Mesenchymal stem cell (in vitro differentiated cells and primary cell): ENCODE results near the gene CAMK4.
A peak's percentile ranks its signal among the peaks of the same experiment; 100 is the strongest.

ENCODE experiments used
- DNase-seq: peaks from one replicate; pipeline ENCODE4 v3.0.0-alpha.2; 2013
- H2AFZ ChIP-seq: one replicate; pipeline ENCODE4 v1.6.1; 2013; ENCODE audit warnings: low read depth, mild to moderate bottlenecking, control low read depth, inconsistent platforms, low read length, moderate library complexity
- H2AK5ac ChIP-seq: 2 replicates; pipeline ENCODE4 v1.6.1; 2013; ENCODE audit warnings: low read length, moderate library complexity, mild to moderate bottlenecking, inconsistent platforms; ENCODE audit not compliant: severe bottlenecking
- H2BK120ac ChIP-seq: one replicate; pipeline ENCODE4 v1.6.1; 2013; ENCODE audit warnings: low read depth, mild to moderate bottlenecking, inconsistent platforms, low read length, moderate library complexity
- H2BK12ac ChIP-seq, 2 experiments: one replicate each; pipeline ENCODE4 v1.6.1; 2013; ENCODE audit warnings: inconsistent platforms in 2 of 2, low read length in 2 of 2, mild to moderate bottlenecking in 2 of 2, moderate library complexity in 2 of 2, control low read depth in 1 of 2
- H2BK15ac ChIP-seq: one replicate; pipeline ENCODE4 v1.6.1; 2013; ENCODE audit warnings: mild to moderate bottlenecking, low read depth, inconsistent platforms; ENCODE audit not compliant: poor library complexity, severe bottlenecking
- H2BK5ac ChIP-seq: 2 replicates; pipeline ENCODE4 v1.6.1; 2013; ENCODE audit warnings: low read depth, mild to moderate bottlenecking, low read length, control low read depth, inconsistent platforms; ENCODE audit not compliant: poor library complexity, severe bottlenecking
- H3K14ac ChIP-seq, 2 experiments: one replicate each; pipeline ENCODE4 v1.6.1; 2013; ENCODE audit warnings: inconsistent platforms in 2 of 2, low read length in 2 of 2, control low read depth in 1 of 2, mild to moderate bottlenecking in 1 of 2, moderate library complexity in 1 of 2
- H3K18ac ChIP-seq, 2 experiments: one replicate each; pipeline ENCODE4 v1.6.1; 2013; ENCODE audit warnings: inconsistent platforms in 2 of 2, low read length in 2 of 2, control low read depth in 1 of 2, low read depth in 1 of 2, mild to moderate bottlenecking in 1 of 2
- H3K23ac ChIP-seq, 2 experiments: one replicate each; pipeline ENCODE4 v1.6.1; 2013; ENCODE audit warnings: inconsistent platforms in 2 of 2, low read length in 2 of 2, mild to moderate bottlenecking in 2 of 2, moderate library complexity in 2 of 2, control low read depth in 1 of 2
- H3K27ac ChIP-seq: 2 replicates; pipeline ENCODE4 v1.5.1; 2013; ENCODE audit warnings: mild to moderate bottlenecking, moderate library complexity, low read length, control low read depth, inconsistent platforms; ENCODE audit not compliant: poor library complexity, severe bottlenecking
- H3K27me3 ChIP-seq, 2 experiments: 2 replicates each; pipeline versions ENCODE4 v1.6.1 to v1.7.0; 2013; ENCODE audit warnings: low read length in 2 of 2, mild to moderate bottlenecking in 2 of 2, moderate library complexity in 2 of 2, control low read depth in 1 of 2, inconsistent platforms in 1 of 2; ENCODE audit not compliant: control insufficient read depth in 1 of 2, insufficient read depth in 1 of 2
- H3K36me3 ChIP-seq, 2 experiments: 2 replicates each; pipeline versions ENCODE4 v1.6.1 to v1.7.0; 2013; ENCODE audit warnings: low read length in 2 of 2, control low read depth in 1 of 2, inconsistent platforms in 1 of 2, low read depth in 1 of 2, mild to moderate bottlenecking in 1 of 2; ENCODE audit not compliant: insufficient read depth in 2 of 2, control insufficient read depth in 1 of 2
- H3K4ac ChIP-seq, 2 experiments: one replicate each; pipeline ENCODE4 v1.6.1; 2013; ENCODE audit warnings: inconsistent platforms in 2 of 2, low read length in 2 of 2, mild to moderate bottlenecking in 2 of 2, moderate library complexity in 2 of 2, control low read depth in 1 of 2, low read depth in 1 of 2
- H3K4me1 ChIP-seq: 2 replicates; pipeline ENCODE4 v1.6.1; 2013; ENCODE audit warnings: low read depth, low read length, control low read depth; ENCODE audit not compliant: control insufficient read depth, insufficient read depth
- H3K4me2 ChIP-seq: 2 replicates; pipeline ENCODE4 v1.6.1; 2013; ENCODE audit warnings: low read length, mild to moderate bottlenecking, inconsistent platforms; ENCODE audit not compliant: poor library complexity, severe bottlenecking
- H3K4me3 ChIP-seq, 2 experiments: 2 replicates each; pipeline versions ENCODE4 v1.5.1 to v1.7.0; 2013; ENCODE audit warnings: low read length in 2 of 2, mild to moderate bottlenecking in 2 of 2, control low read depth in 1 of 2, low read depth in 1 of 2; ENCODE audit not compliant: insufficient read depth in 1 of 2
- H3K79me1 ChIP-seq: replicated peaks from 2 replicates; pipeline ENCODE4 v1.6.1; 2013; ENCODE audit warnings: mild to moderate bottlenecking, control low read depth, low read length, inconsistent platforms; ENCODE audit not compliant: poor library complexity, severe bottlenecking
- H3K9ac ChIP-seq: 2 replicates; pipeline ENCODE4 v1.7.0; 2013; ENCODE audit warnings: mild to moderate bottlenecking, low read length, moderate library complexity
- H3K9me3 ChIP-seq: 2 replicates; pipeline ENCODE4 v1.7.0; 2013; ENCODE audit warnings: mild to moderate bottlenecking, low read length; ENCODE audit not compliant: control insufficient read depth
- H4K8ac ChIP-seq: one replicate; pipeline ENCODE4 v1.6.1; 2013; ENCODE audit warnings: inconsistent platforms, mild to moderate bottlenecking, low read length, moderate library complexity
- H4K91ac ChIP-seq: one replicate; pipeline ENCODE4 v1.6.1; 2013; ENCODE audit warnings: mild to moderate bottlenecking, low read length, inconsistent platforms
- WGBS: methylation state at CpG from one replicate; pipeline ENCODE4 v1.1.7; 2013; ENCODE audit warnings: mixed read lengths; 5-methylcytosine and 5-hydroxymethylcytosine counted together

The CAMK4 gene

GRCh38 chr5:111461255-111461671 lies 237.1 kb downstream of the CAMK4 start:
- no peak overlapping the region for H3K9ac ChIP-seq
- 45% methylated on average over 3 of the region's 3 CpGs for WGBS
- H2BK120ac ChIP-seq = no peak overlapping the region
- H2BK15ac ChIP-seq = no peak overlapping the region
- H3K23ac ChIP-seq = no peak overlapping the region
- no peaks in the 10 kb centered on the region for H3K79me1 ChIP-seq
- H3K4me2 ChIP-seq = no peak overlapping the region
- no peak overlapping the region for H3K14ac ChIP-seq
- H3K9me3 ChIP-seq = no peaks in the 10 kb centered on the region
- H2BK12ac ChIP-seq = no peak overlapping the region
- H3K27ac ChIP-seq = no peak overlapping the region
- no peak overlapping the region for H3K4me3 ChIP-seq
- no peak overlapping the region for H4K8ac ChIP-seq
- no peaks in the 10 kb centered on the region for H3K36me3 ChIP-seq
- no peak overlapping the region for H2AK5ac ChIP-seq
- no peak overlapping the region for H3K4ac ChIP-seq
- H2AFZ ChIP-seq = no peak overlapping the region
- H4K91ac ChIP-seq = no peak overlapping the region
- H3K18ac ChIP-seq = no peak overlapping the region
- DNase-seq = peak; percentile 52
- peaks cover 4% of the 10 kb centered on the region for H3K4me1 ChIP-seq
- H3K27me3 ChIP-seq = no peaks in the 10 kb centered on the region
- no peak overlapping the region for H2BK5ac ChIP-seq

- no peak overlapping the region for H2BK120ac ChIP-seq
- no peak overlapping the region for H3K4ac ChIP-seq
- no peak overlapping the region for H2BK5ac ChIP-seq
- peaks cover 4% of the 10 kb centered on the region for H3K4me1 ChIP-seq
- no peak overlapping the region for H4K91ac ChIP-seq
- H3K4me2 ChIP-seq = no peak overlapping the region
- H2BK15ac ChIP-seq = no peak overlapping the region
- no peak overlapping the region for H4K8ac ChIP-seq
- H3K9ac ChIP-seq = no peak overlapping the region
- no peak overlapping the region for H2AFZ ChIP-seq
- no peak overlapping the region for H3K14ac ChIP-seq
- no peak overlapping the region for H2BK12ac ChIP-seq
- no peaks in the 10 kb centered on the region for H3K79me1 ChIP-seq
- no peak overlapping the region for H3K27ac ChIP-seq
- DNase-seq = no peak
- no peak overlapping the region for H3K23ac ChIP-seq
- no peaks in the 10 kb centered on the region for H3K27me3 ChIP-seq
- no peaks in the 10 kb centered on the region for H3K9me3 ChIP-seq
- H2AK5ac ChIP-seq = no peak overlapping the region
- H3K18ac ChIP-seq = no peak overlapping the region
- H3K4me3 ChIP-seq = no peak overlapping the region
- WGBS = 94% methylated on average over 2 of the region's 2 CpGs
- no peaks in the 10 kb centered on the region for H3K36me3 ChIP-seq
These were observed 237.8 kb downstream of the CAMK4 start for GRCh38 chr5:111461934-111462333.

DNA sequence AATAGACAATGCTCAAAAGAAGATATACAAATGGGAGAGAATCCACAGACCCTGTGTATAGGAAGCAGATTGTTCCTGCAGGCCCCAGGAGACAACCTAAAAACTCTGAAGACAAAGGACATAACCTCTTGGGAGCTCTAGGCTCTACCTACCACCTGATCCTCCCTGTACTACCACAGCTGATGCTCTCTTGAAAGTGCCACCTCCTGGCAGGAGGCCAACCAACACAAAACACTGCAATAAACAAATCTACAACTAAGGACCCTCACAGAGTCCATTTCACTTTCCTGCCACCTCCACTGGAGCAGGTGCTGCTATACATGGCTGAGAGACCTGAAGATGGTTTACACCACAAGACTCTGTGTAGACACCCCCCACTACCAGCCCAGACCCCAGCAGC lies 239.1 kb downstream of the CAMK4 start:
- H3K4me2 ChIP-seq = no peak overlapping the region
- no peak for DNase-seq
- no peak overlapping the region for H2BK15ac ChIP-seq
- no peaks in the 10 kb centered on the region for H3K4me1 ChIP-seq
- H2BK12ac ChIP-seq = no peak overlapping the region
- peak overlapping the region in 1 of 2 experiments; percentile 43 for H3K18ac ChIP-seq
- H3K36me3 ChIP-seq = no peaks in the 10 kb centered on the region
- H3K9ac ChIP-seq = no peak overlapping the region
- no peak overlapping the region for H3K14ac ChIP-seq
- no peak overlapping the region for H2AFZ ChIP-seq
- no peak overlapping the region for H3K27ac ChIP-seq
- no peak overlapping the region for H2AK5ac ChIP-seq
- no peak overlapping the region for H3K4me3 ChIP-seq
- no peak overlapping the region for H4K8ac ChIP-seq
- no peak overlapping the region for H2BK5ac ChIP-seq
- H3K9me3 ChIP-seq = no peaks in the 10 kb centered on the region
- no peak overlapping the region for H3K4ac ChIP-seq
- H2BK120ac ChIP-seq = no peak overlapping the region
- no peaks in the 10 kb centered on the region for H3K79me1 ChIP-seq
- H3K23ac ChIP-seq = no peak overlapping the region
- no peaks in the 10 kb centered on the region for H3K27me3 ChIP-seq
- no peak overlapping the region for H4K91ac ChIP-seq

GRCh38 chr5:111469293-111469896 lies 245.2 kb downstream of the CAMK4 start:
- Histone ChIP-seq H3K79me1 (no peaks in the 10 kb centered on the region), H3K9ac (no peak overlapping the region), H4K91ac (no peak overlapping the region), H2BK120ac (no peak overlapping the region), H2BK15ac (no peak overlapping the region), H3K18ac (no peak overlapping the region), H2AK5ac (no peak overlapping the region), H2BK5ac (no peak overlapping the region), H3K4me1 (no peaks in the 10 kb centered on the region), H4K8ac (no peak overlapping the region), H2AFZ (no peak overlapping the region), H3K23ac (no peak overlapping the region), H3K4ac (no peak overlapping the region), H3K4me2 (no peak overlapping the region), H3K36me3 (no peaks in the 10 kb centered on the region), H3K27me3 (no peaks in the 10 kb centered on the region), H3K4me3 (no peak overlapping the region), H3K27ac (no peak overlapping the region), H3K9me3 (no peaks in the 10 kb centered on the region), H2BK12ac (no peak overlapping the region), H3K14ac (no peak overlapping the region)
- WGBS = 82% methylated on average over 2 of the region's 2 CpGs
- DNase-seq = no peak
